Measurements from ENCODE around the gene RCSD1.
A peak's percentile ranks its signal among the peaks of the same experiment; 100 is the strongest.
"Not testable (repeated sequence)": the region's sequence is repeated elsewhere in the genome, so short reads cannot be mapped to it uniquely, and the experiment has no call there.

Gene RCSD1

GRCh38 chr1:167719715-167720421 is 89.8 kb downstream of the RCSD1 start:
- not testable (repeated sequence) for DNase-seq

- DNase-seq: no peak
Observed at GRCh38 chr1:167720965-167721616, 91.1 kb downstream of the RCSD1 start.

- DNase-seq: peak; percentile 89
Observed at GRCh38 chr1:167721617-167722151, 91.7 kb downstream of the RCSD1 start, which contains the start of gene MPZL1. TSS of gene MPZL1 (plus strand) at chr1:167721982. CDS start at chr1:167722152, 170 bp downstream.

- DNase-seq: peak; percentile 9
Observed at GRCh38 chr1:167722152-167722869, 92.3 kb downstream of the RCSD1 start.

- DNase-seq: no peak
Observed at GRCh38 chr1:167722870-167723251, 92.8 kb downstream of the RCSD1 start.

- DNase-seq: no peak
Observed at GRCh38 chr1:167723707-167724323, 93.8 kb downstream of the RCSD1 start.

- DNase-seq: no peak
Observed at GRCh38 chr1:167726008-167726407, 96.0 kb downstream of the RCSD1 start.

- DNase-seq: no peak
Observed at GRCh38 chr1:167728818-167729410, 98.9 kb downstream of the RCSD1 start.

- no peak for DNase-seq
Observed at GRCh38 chr1:167734227-167734626, 104.2 kb downstream of the RCSD1 start.

- DNase-seq: no peak
Observed at GRCh38 chr1:167734841-167735240, 104.8 kb downstream of the RCSD1 start.

- DNase-seq: no peak
Observed at GRCh38 chr1:167737169-167737568, 107.1 kb downstream of the RCSD1 start.

GRCh38 chr1:167738158-167738557 is 108.1 kb downstream of the RCSD1 start:
- no peak for DNase-seq

GRCh38 chr1:167739752-167740151 is 109.7 kb downstream of the RCSD1 start:
- DNase-seq: no peak

- DNase-seq: not testable (repeated sequence)
Observed at GRCh38 chr1:167741103-167741502, 111.1 kb downstream of the RCSD1 start.

GRCh38 chr1:167742392-167743057 is 112.5 kb downstream of the RCSD1 start:
- not testable (repeated sequence) for DNase-seq

- no peak for DNase-seq
Observed at GRCh38 chr1:167744901-167745300, 114.9 kb downstream of the RCSD1 start.

GRCh38 chr1:167746013-167746672 is 116.1 kb downstream of the RCSD1 start:
- no peak for DNase-seq

GRCh38 chr1:167746988-167747655 is 117.1 kb downstream of the RCSD1 start:
- no peak for DNase-seq

- no peak for DNase-seq
Observed at GRCh38 chr1:167747988-167748387, 118.0 kb downstream of the RCSD1 start.

- no peak for DNase-seq
Observed at GRCh38 chr1:167748906-167749305, 118.9 kb downstream of the RCSD1 start.

- no peak for DNase-seq
Observed at GRCh38 chr1:167749741-167750140, 119.7 kb downstream of the RCSD1 start.
